PC-3 (cell line): ENCODE data around the gene SLC51B.

Experiments used
- CTCF ChIP-seq: fragments of 300-600 bp; sonication (generic); conservative IDR thresholded peaks from 2 replicates; pipeline ENCODE4 v1.5.1; 2017; ENCODE audit warnings: antibody characterized with exemption, low read depth, mild to moderate bottlenecking, low read length
- EZH2 ChIP-seq: fragments of 300-600 bp; sonication (generic); IDR thresholded peaks from one replicate; pipeline ENCODE4 v1.6.1; 2017; ENCODE audit warnings: antibody characterized with exemption, mild to moderate bottlenecking, low read length; ENCODE audit not compliant: unreplicated experiment
- EZH2phosphoT487 ChIP-seq: fragments of 300-600 bp; sonication (generic); IDR thresholded peaks from 2 replicates; pipeline ENCODE4 v1.6.1; 2018; ENCODE audit warnings: mild to moderate bottlenecking, antibody characterized with exemption, low read length, borderline replicate concordance

GRCh38 chr15:65052956-65053355, 7.8 kb downstream of the SLC51B start:
- TF ChIP-seq CTCF: no peak
- no peak for TF ChIP-seq EZH2
- no peak for TF ChIP-seq EZH2phosphoT487
